MG63 (cell line): ENCODE measurements around the gene NADK2. TPM values are rescaled to one million over a fixed set of nuclear protein-coding genes. Genes with fewer than 3 reads are reported as not detected.
"Not testable (repeated sequence)": the region's sequence is repeated elsewhere in the genome, so short reads cannot be mapped to it uniquely, and the experiment has no call there.

ENCODE experiments used
- DNase-seq: peaks from one replicate; pipeline ENCODE4 v3.0.0-alpha.2; 2020
- H3K27me3 ChIP-seq: fragments of 250-450 bp; sonication (Bioruptor Pico); 2 replicates; pipeline ENCODE4 v1.5.1; 2020; ENCODE audit warnings: mild to moderate bottlenecking, moderate library complexity
- H3K36me3 ChIP-seq: fragments of 250-450 bp; sonication (Bioruptor Pico); 2 replicates; pipeline ENCODE4 v1.5.1; 2020; ENCODE audit warnings: mild to moderate bottlenecking, moderate library complexity
- H3K4me3 ChIP-seq: fragments of 250-450 bp; sonication (Bioruptor Pico); 2 replicates; pipeline ENCODE4 v1.5.1; 2020; ENCODE audit warnings: mild to moderate bottlenecking, moderate library complexity
- H3K9me3 ChIP-seq: fragments of 250-450 bp; sonication (Bioruptor Pico); 2 replicates; pipeline ENCODE4 v1.5.1; 2020; ENCODE audit warnings: mild to moderate bottlenecking, moderate library complexity
- total RNA-seq: library from RNA; depleted of rRNA; stranded (reverse); fragments of >200 nt; shearing (Covaris generic); gene quantifications from 2 replicates; pipeline ENCODE4 v1.2.3, GENCODE V29; 2014; ENCODE audit warnings: low replicate concordance

The NADK2 gene
- total RNA-seq, 1 experiment from 2014 or later, result 33.9 TPM

- not testable (repeated sequence) for H3K9me3 ChIP-seq, H3K4me3 ChIP-seq, H3K27me3 ChIP-seq, DNase-seq
- H3K36me3 ChIP-seq, result peaks cover 61% of the 10 kb centered on the region
These were observed 57.3 kb downstream of the NADK2 start for GRCh38 chr5:36184408-36184807.

GRCh38 chr5:36181774-36182173 lies 60.0 kb downstream of the NADK2 start:
- Histone ChIP-seq H3K36me3 (peaks cover 71% of the 10 kb centered on the region), H3K9me3 (peaks cover 5% of the 10 kb centered on the region), H3K4me3 (no peak overlapping the region), H3K27me3 (no peaks in the 10 kb centered on the region)
- DNase-seq, result no peak

- peaks cover 66% of the 10 kb centered on the region for H3K36me3 ChIP-seq
- peaks cover 5% of the 10 kb centered on the region for H3K9me3 ChIP-seq
- no peak for DNase-seq
- no peaks in the 10 kb centered on the region for H3K27me3 ChIP-seq
- no peak overlapping the region for H3K4me3 ChIP-seq
These were observed 61.0 kb downstream of the NADK2 start for GRCh38 chr5:36180556-36181350.

GRCh38 chr5:36179950-36180349 lies 61.8 kb downstream of the NADK2 start:
- peaks cover 64% of the 10 kb centered on the region for H3K36me3 ChIP-seq
- H3K27me3 ChIP-seq, result no peaks in the 10 kb centered on the region
- DNase-seq, result no peak
- H3K4me3 ChIP-seq, result no peak overlapping the region
- no peaks in the 10 kb centered on the region for H3K9me3 ChIP-seq

GRCh38 chr5:36178524-36178890 lies 63.2 kb downstream of the NADK2 start:
- Histone ChIP-seq H3K4me3 (no peak overlapping the region), H3K9me3 (no peaks in the 10 kb centered on the region), H3K27me3 (no peaks in the 10 kb centered on the region), H3K36me3 (peaks cover 66% of the 10 kb centered on the region)
- DNase-seq, result no peak

GRCh38 chr5:36177715-36178523 lies 63.8 kb downstream of the NADK2 start:
- peaks cover 68% of the 10 kb centered on the region for H3K36me3 ChIP-seq
- no peaks in the 10 kb centered on the region for H3K27me3 ChIP-seq
- no peaks in the 10 kb centered on the region for H3K9me3 ChIP-seq
- no peak overlapping the region for H3K4me3 ChIP-seq
- no peak for DNase-seq

GRCh38 chr5:36177154-36177553 lies 64.6 kb downstream of the NADK2 start:
- no peaks in the 10 kb centered on the region for H3K27me3 ChIP-seq
- no peaks in the 10 kb centered on the region for H3K9me3 ChIP-seq
- peaks cover 69% of the 10 kb centered on the region for H3K36me3 ChIP-seq
- H3K4me3 ChIP-seq, result no peak overlapping the region
- DNase-seq, result no peak

- no peak overlapping the region for H3K4me3 ChIP-seq
- no peaks in the 10 kb centered on the region for H3K27me3 ChIP-seq
- peaks cover 72% of the 10 kb centered on the region for H3K36me3 ChIP-seq
- H3K9me3 ChIP-seq, result no peaks in the 10 kb centered on the region
- DNase-seq, result no peak
These were observed 66.7 kb downstream of the NADK2 start for GRCh38 chr5:36175043-36175442.

GRCh38 chr5:36174119-36174518 lies 67.6 kb downstream of the NADK2 start:
- H3K36me3 ChIP-seq, result peaks cover 77% of the 10 kb centered on the region
- no peaks in the 10 kb centered on the region for H3K27me3 ChIP-seq
- no peak overlapping the region for H3K4me3 ChIP-seq
- no peaks in the 10 kb centered on the region for H3K9me3 ChIP-seq
- no peak for DNase-seq

GRCh38 chr5:36173426-36173825 lies 68.3 kb downstream of the NADK2 start:
- Histone ChIP-seq H3K27me3 (no peaks in the 10 kb centered on the region), H3K9me3 (no peaks in the 10 kb centered on the region), H3K36me3 (peaks cover 77% of the 10 kb centered on the region), H3K4me3 (no peak overlapping the region)
- DNase-seq, result no peak

GRCh38 chr5:36172599-36172998 lies 69.1 kb downstream of the NADK2 start:
- Histone ChIP-seq H3K27me3 (no peaks in the 10 kb centered on the region), H3K36me3 (peaks cover 75% of the 10 kb centered on the region), H3K4me3 (no peak overlapping the region), H3K9me3 (no peaks in the 10 kb centered on the region)
- no peak for DNase-seq

GRCh38 chr5:36170832-36171424 lies 70.8 kb downstream of the NADK2 start:
- H3K36me3 ChIP-seq, result peaks cover 87% of the 10 kb centered on the region
- no peaks in the 10 kb centered on the region for H3K27me3 ChIP-seq

GRCh38 chr5:36168737-36169136 lies 73.0 kb downstream of the NADK2 start:
- H3K27me3 ChIP-seq, result no peaks in the 10 kb centered on the region
- H3K36me3 ChIP-seq, result peaks cover 92% of the 10 kb centered on the region
- no peaks in the 10 kb centered on the region for H3K9me3 ChIP-seq
- DNase-seq, result no peak
- H3K4me3 ChIP-seq, result no peak overlapping the region

More at GRCh38 chr5:36170832-36171424, 70.8 kb downstream of the NADK2 start:
- no peak for DNase-seq
- Histone ChIP-seq H3K4me3 (no peak overlapping the region), H3K9me3 (no peaks in the 10 kb centered on the region)

GRCh38 chr5:36164461-36164860 lies 77.3 kb downstream of the NADK2 start:
- Histone ChIP-seq H3K36me3 (peaks cover 92% of the 10 kb centered on the region), H3K9me3 (no peaks in the 10 kb centered on the region), H3K4me3 (no peak overlapping the region), H3K27me3 (no peaks in the 10 kb centered on the region)
- no peak for DNase-seq

- Histone ChIP-seq H3K27me3 (no peaks in the 10 kb centered on the region), H3K9me3 (no peaks in the 10 kb centered on the region), H3K36me3 (peaks cover 96% of the 10 kb centered on the region), H3K4me3 (no peak overlapping the region)
- DNase-seq, result no peak
These were observed 78.8 kb downstream of the NADK2 start for GRCh38 chr5:36162810-36163486.

GRCh38 chr5:36161361-36161760 lies 80.4 kb downstream of the NADK2 start:
- Histone ChIP-seq H3K36me3 (peaks cover 95% of the 10 kb centered on the region), H3K4me3 (no peak overlapping the region), H3K9me3 (no peaks in the 10 kb centered on the region), H3K27me3 (no peaks in the 10 kb centered on the region)
- DNase-seq, result no peak

GRCh38 chr5:36160617-36161016 lies 81.1 kb downstream of the NADK2 start:
- peaks cover 95% of the 10 kb centered on the region for H3K36me3 ChIP-seq

More at GRCh38 chr5:36160617-36161016, 81.1 kb downstream of the NADK2 start:
- no peak for DNase-seq
- Histone ChIP-seq H3K27me3 (no peaks in the 10 kb centered on the region), H3K4me3 (no peak overlapping the region), H3K9me3 (no peaks in the 10 kb centered on the region)
